ENCODE measurements around the gene ZNF541. TPM values are rescaled to one million over a fixed set of nuclear protein-coding genes. Genes with fewer than 3 reads are reported as not detected.

Gene ZNF541
- total and polyA plus RNA-seq, 10 of the 15 experiments (the other 5 are each of a cell fraction or from before 2014, with no cell fraction given), result 0.03 to 0.12 (median 0.07) TPM; not detected in 4

DNA sequence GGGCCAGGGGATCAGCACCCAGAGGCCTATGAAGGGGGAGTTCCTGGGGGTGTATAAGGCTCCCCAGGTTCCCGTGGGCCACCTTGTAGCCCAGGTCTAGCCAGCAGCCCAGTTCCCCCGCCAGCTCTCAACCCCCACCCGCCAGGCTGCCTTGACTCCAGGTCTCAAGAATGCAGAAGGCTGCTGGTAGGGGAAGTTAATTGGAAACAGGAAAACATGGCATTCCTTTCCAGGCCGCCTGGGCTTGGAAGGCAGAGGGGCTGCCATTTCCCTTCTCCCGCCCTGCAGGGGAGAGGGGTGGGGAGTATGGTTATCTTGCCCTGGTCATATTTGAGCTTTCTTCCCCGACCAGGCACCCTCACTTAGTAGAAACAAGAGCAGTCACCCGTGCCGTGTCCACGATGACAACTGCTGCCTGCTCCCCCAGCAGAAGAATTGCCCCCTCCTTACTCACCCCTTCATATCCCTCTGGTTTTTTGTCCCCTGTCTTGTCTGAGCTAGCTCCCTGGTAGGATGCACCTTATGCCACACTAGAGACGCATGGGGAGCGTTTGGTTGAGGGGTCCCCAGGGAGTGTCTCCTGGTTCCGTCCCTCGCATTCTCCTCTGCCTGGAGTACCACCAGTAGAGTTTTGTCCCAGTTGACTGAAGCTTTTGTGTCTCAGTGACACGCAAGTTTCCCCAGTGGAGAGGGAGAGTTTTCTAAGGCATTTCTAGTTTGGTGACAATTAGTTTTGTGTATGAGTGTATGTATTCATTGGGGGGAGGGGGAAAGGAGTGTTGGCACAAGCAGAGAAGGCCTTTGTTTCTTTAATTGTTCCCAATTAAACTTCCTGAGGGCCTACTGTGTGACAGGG lies 40.4 kb upstream of the ZNF541 start (continued):
- TF ChIP-seq, protein P1, sequence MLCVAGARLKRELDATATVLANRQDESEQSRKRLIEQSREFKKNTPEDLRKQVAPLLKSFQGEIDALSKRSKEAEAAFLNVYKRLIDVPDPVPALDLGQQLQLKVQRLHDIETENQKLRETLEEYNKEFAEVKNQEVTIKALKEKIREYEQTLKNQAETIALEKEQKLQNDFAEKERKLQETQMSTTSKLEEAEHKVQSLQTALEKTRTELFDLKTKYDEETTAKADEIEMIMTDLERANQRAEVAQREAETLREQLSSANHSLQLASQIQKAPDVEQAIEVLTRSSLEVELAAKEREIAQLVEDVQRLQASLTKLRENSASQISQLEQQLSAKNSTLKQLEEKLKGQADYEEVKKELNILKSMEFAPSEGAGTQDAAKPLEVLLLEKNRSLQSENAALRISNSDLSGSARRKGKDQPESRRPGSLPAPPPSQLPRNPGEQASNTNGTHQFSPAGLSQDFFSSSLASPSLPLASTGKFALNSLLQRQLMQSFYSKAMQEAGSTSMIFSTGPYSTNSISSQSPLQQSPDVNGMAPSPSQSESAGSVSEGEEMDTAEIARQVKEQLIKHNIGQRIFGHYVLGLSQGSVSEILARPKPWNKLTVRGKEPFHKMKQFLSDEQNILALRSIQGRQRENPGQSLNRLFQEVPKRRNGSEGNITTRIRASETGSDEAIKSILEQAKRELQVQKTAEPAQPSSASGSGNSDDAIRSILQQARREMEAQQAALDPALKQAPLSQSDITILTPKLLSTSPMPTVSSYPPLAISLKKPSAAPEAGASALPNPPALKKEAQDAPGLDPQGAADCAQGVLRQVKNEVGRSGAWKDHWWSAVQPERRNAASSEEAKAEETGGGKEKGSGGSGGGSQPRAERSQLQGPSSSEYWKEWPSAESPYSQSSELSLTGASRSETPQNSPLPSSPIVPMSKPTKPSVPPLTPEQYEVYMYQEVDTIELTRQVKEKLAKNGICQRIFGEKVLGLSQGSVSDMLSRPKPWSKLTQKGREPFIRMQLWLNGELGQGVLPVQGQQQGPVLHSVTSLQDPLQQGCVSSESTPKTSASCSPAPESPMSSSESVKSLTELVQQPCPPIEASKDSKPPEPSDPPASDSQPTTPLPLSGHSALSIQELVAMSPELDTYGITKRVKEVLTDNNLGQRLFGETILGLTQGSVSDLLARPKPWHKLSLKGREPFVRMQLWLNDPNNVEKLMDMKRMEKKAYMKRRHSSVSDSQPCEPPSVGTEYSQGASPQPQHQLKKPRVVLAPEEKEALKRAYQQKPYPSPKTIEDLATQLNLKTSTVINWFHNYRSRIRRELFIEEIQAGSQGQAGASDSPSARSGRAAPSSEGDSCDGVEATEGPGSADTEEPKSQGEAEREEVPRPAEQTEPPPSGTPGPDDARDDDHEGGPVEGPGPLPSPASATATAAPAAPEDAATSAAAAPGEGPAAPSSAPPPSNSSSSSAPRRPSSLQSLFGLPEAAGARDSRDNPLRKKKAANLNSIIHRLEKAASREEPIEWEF (IDR thresholded peaks at IDR 0.05; ENCODE audit: insufficient replicate concordance, low read depth, low read length), result no peak
- no peak for TF ChIP-seq WRNIP1 (IDR thresholded peaks at IDR 0.05; ENCODE audit: borderline replicate concordance, low read depth, low read length)
- no peak for TF ChIP-seq ETV6 (conservative IDR thresholded peaks at IDR 0.05 in 1 of 2, IDR thresholded peaks at IDR 0.05 in 1 of 2; ENCODE audit: borderline replicate concordance in 1 of 2, low read depth in 1 of 2)
- TF ChIP-seq, protein P2, sequence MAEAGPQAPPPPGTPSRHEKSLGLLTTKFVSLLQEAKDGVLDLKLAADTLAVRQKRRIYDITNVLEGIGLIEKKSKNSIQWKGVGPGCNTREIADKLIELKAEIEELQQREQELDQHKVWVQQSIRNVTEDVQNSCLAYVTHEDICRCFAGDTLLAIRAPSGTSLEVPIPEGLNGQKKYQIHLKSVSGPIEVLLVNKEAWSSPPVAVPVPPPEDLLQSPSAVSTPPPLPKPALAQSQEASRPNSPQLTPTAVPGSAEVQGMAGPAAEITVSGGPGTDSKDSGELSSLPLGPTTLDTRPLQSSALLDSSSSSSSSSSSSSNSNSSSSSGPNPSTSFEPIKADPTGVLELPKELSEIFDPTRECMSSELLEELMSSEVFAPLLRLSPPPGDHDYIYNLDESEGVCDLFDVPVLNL (IDR thresholded peaks at IDR 0.05; ENCODE audit: low read depth, low read length), result no peak
- TF ChIP-seq, protein P3, sequence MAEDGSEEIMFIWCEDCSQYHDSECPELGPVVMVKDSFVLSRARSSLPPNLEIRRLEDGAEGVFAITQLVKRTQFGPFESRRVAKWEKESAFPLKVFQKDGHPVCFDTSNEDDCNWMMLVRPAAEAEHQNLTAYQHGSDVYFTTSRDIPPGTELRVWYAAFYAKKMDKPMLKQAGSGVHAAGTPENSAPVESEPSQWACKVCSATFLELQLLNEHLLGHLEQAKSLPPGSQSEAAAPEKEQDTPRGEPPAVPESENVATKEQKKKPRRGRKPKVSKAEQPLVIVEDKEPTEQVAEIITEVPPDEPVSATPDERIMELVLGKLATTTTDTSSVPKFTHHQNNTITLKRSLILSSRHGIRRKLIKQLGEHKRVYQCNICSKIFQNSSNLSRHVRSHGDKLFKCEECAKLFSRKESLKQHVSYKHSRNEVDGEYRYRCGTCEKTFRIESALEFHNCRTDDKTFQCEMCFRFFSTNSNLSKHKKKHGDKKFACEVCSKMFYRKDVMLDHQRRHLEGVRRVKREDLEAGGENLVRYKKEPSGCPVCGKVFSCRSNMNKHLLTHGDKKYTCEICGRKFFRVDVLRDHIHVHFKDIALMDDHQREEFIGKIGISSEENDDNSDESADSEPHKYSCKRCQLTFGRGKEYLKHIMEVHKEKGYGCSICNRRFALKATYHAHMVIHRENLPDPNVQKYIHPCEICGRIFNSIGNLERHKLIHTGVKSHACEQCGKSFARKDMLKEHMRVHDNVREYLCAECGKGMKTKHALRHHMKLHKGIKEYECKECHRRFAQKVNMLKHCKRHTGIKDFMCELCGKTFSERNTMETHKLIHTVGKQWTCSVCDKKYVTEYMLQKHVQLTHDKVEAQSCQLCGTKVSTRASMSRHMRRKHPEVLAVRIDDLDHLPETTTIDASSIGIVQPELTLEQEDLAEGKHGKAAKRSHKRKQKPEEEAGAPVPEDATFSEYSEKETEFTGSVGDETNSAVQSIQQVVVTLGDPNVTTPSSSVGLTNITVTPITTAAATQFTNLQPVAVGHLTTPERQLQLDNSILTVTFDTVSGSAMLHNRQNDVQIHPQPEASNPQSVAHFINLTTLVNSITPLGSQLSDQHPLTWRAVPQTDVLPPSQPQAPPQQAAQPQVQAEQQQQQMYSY (CRISPR knock-in tag; IDR thresholded peaks at IDR 0.05), result no peak
- no peak for TF ChIP-seq BCL11A (IDR thresholded peaks at IDR 0.05; ENCODE audit: low read depth, low read length)
